Panc1 (cell line): ENCODE measurements around the gene NUDT2. TPM values are rescaled to one million over a fixed set of nuclear protein-coding genes. Genes with fewer than 3 reads are reported as not detected.

Experiments used
- ATAC-seq: fragments of 200-7000 bp; cut with Tn5 transposase; 2 replicates; pipeline ENCODE4 v1.9.1; 2020; ENCODE audit warnings: mild to moderate bottlenecking, moderate library complexity
- BruUV-seq: library from RNA; stranded (reverse); fragments of 400-500 nt; replicated peaks from 2 replicates; lab custom pipeline; 2021; lab: Mats Ljungman, UMichigan
- CTCF ChIA-PET: fragments of 300-600 bp; sonication (Branson Sonifier 250); formaldehyde crosslinking; loops from one replicate; lab custom pipeline; 2022; ENCODE audit warnings: antibody characterized with exemption; lab: Charles Lee
- POLR2A ChIA-PET: fragments of 300-600 bp; sonication (Branson Sonifier 250); formaldehyde crosslinking; loops from one replicate; lab custom pipeline; 2022; ENCODE audit warnings: antibody characterized with exemption; lab: Charles Lee
- DNase-seq: peaks from one replicate; pipeline ENCODE4 v3.0.0-alpha.2; 2010; ENCODE audit warnings: low read depth, low spot score
- H3K27ac ChIP-seq: 2 replicates; pipeline ENCODE4 v1.5.1; 2011; ENCODE audit warnings: mild to moderate bottlenecking, low read length, inconsistent platforms
- H3K27me3 ChIP-seq: fragments of 200-500 bp; sonication (Bioruptor generic); 2 replicates; pipeline ENCODE4 v1.6.0; 2014; ENCODE audit warnings: low read length, inconsistent platforms; ENCODE audit not compliant: control insufficient read depth, insufficient read depth
- H3K36me3 ChIP-seq: fragments of 200-500 bp; sonication (Bioruptor generic); 2 replicates; pipeline ENCODE4 v1.5.1; 2014; ENCODE audit warnings: inconsistent platforms, mild to moderate bottlenecking, low read length, moderate library complexity; ENCODE audit not compliant: control insufficient read depth, insufficient read depth
- H3K4me1 ChIP-seq: 2 replicates; pipeline ENCODE4 v1.5.1; 2011; ENCODE audit warnings: inconsistent platforms, mild to moderate bottlenecking, low read length, moderate library complexity; ENCODE audit not compliant: control insufficient read depth, insufficient read depth
- H3K4me3 ChIP-seq, 2 experiments: 2 replicates each; pipeline ENCODE4 v1.5.1; 2011 to 2012; ENCODE audit warnings: low read depth in 2 of 2, low read length in 2 of 2, mild to moderate bottlenecking in 2 of 2, inconsistent platforms in 1 of 2, moderate library complexity in 1 of 2
- H3K9me3 ChIP-seq: fragments of 200-500 bp; sonication (Bioruptor generic); 2 replicates; pipeline ENCODE4 v1.5.1; 2014; ENCODE audit warnings: low read depth, mild to moderate bottlenecking, inconsistent platforms, low read length, moderate library complexity; ENCODE audit not compliant: control insufficient read depth, insufficient read depth
- CTCF ChIP-seq: fragments of 450-650 bp; IDR thresholded peaks from 2 replicates; pipeline ENCODE4 v1.5.1; 2017; ENCODE audit warnings: mild to moderate bottlenecking
- POLR2AphosphoS5 ChIP-seq: IDR thresholded peaks from 2 replicates; pipeline ENCODE4 v1.6.1; 2012; ENCODE audit warnings: mild to moderate bottlenecking, low read depth, low read length, moderate library complexity
- REST ChIP-seq, 2 experiments: IDR thresholded peaks; 2 replicates each; pipeline ENCODE4 v1.6.1; 2011 to 2012; ENCODE audit warnings: low read depth in 2 of 2, control low read depth in 1 of 2, low read length in 1 of 2, mild to moderate bottlenecking in 1 of 2, moderate library complexity in 1 of 2; ENCODE audit not compliant: insufficient read depth in 1 of 2
- SIN3A ChIP-seq: IDR thresholded peaks from 2 replicates; pipeline ENCODE4 v1.6.1; 2012; ENCODE audit warnings: low read depth, mild to moderate bottlenecking, low read length, moderate library complexity, borderline replicate concordance; ENCODE audit not compliant: insufficient read depth
- TCF7L2 ChIP-seq: IDR thresholded peaks from 2 replicates; pipeline ENCODE4 v1.6.1; 2011; ENCODE audit warnings: mild to moderate bottlenecking, low read depth, low read length, inconsistent platforms
- in situ Hi-C: cut with HindIII; loops from 2 replicates; pipeline ENCODE4 v1.10.0; 2016; ENCODE audit warnings: low sequenced_read_pairs, low pct_unique_long_range_greater_than_20kb
- intact Hi-C: fragments of 100-400 bp; cut with micrococcal nuclease; formaldehyde crosslinking; loops from one replicate; pipeline ENCODE4 v1.10.0; 2022; ENCODE audit not compliant: unreplicated experiment
- total RNA-seq: library from RNA; stranded (reverse); gene quantifications from one replicate; pipeline ENCODE4 v1.2.1, GENCODE V29; 2021; ENCODE audit not compliant: unreplicated experiment

NUDT2 gene
- total RNA-seq, 1 experiment from 2014 or later, result 36.2 TPM

GRCh38 chr9:34331196-34331595 is 1.8 kb downstream of the NUDT2 start:
- POLR2A ChIA-PET, result interaction anchor here (0.6 kb wide), 1 partner anchor 22 kb away, joined by 6 read pairs; no protein-coding TSS in a partner anchor
- intact Hi-C loops, result no loop called here
- no peak for TF ChIP-seq SIN3A
- TF ChIP-seq REST (IDR thresholded peaks at IDR 0.05; ENCODE audit: insufficient read depth in 1 of 2, low read depth in 2 of 2, low read length in 1 of 2), result no peak
- TF ChIP-seq POLR2AphosphoS5, result no peak
- no peak for TF ChIP-seq TCF7L2

GRCh38 chr9:34332076-34332964 is 3.0 kb downstream of the NUDT2 start:
- no peaks in the 10 kb centered on the region for H3K27me3 ChIP-seq
- TF ChIP-seq CTCF, result peak; percentile 75
- TF ChIP-seq SIN3A, result no peak
- DNase-seq (peak; percentile 30), ATAC-seq (no peak)
- intact Hi-C loops (loop anchor here (1.0 kb wide), 1 partner anchor 47 kb away; no protein-coding TSS in a partner anchor), in situ Hi-C loops (no loop called here)
- no TSS peak for BruUV-seq
- POLR2A ChIA-PET, result no interaction called here
- H3K36me3 ChIP-seq, result no peaks in the 10 kb centered on the region; the same call in 1 of the 2 replicates
- CTCF ChIA-PET, result interaction anchor here (0.5 to 1.3 kb wide), 3 partner anchors 47 to 397 kb away, joined by 3 to 15 read pairs (median 9); no protein-coding TSS in a partner anchor
- H3K4me3 ChIP-seq, result no peak overlapping the region
- peaks cover 24% of the 10 kb centered on the region for H3K4me1 ChIP-seq
- H3K27ac ChIP-seq, result no peak overlapping the region
- no peaks in the 10 kb centered on the region for H3K9me3 ChIP-seq

More at GRCh38 chr9:34331196-34331595, 1.8 kb downstream of the NUDT2 start:
- CTCF ChIA-PET, result interaction anchor here (1.3 kb wide), 1 partner anchor 48 kb away, joined by 9 read pairs; no protein-coding TSS in a partner anchor
- no peaks in the 10 kb centered on the region for H3K9me3 ChIP-seq
- peaks cover 24% of the 10 kb centered on the region for H3K4me1 ChIP-seq
- DNase-seq, result no peak
- in situ Hi-C loops, result no loop called here
- no peak for ATAC-seq
- no peaks in the 10 kb centered on the region; the same call in 1 of the 2 replicates for H3K36me3 ChIP-seq
- no peak overlapping the region for H3K4me3 ChIP-seq
- BruUV-seq, result no TSS peak
- no peaks in the 10 kb centered on the region for H3K27me3 ChIP-seq
- no peak overlapping the region for H3K27ac ChIP-seq
